ENCODE measurements around the gene MCTP1.

MCTP1 gene

DNA sequence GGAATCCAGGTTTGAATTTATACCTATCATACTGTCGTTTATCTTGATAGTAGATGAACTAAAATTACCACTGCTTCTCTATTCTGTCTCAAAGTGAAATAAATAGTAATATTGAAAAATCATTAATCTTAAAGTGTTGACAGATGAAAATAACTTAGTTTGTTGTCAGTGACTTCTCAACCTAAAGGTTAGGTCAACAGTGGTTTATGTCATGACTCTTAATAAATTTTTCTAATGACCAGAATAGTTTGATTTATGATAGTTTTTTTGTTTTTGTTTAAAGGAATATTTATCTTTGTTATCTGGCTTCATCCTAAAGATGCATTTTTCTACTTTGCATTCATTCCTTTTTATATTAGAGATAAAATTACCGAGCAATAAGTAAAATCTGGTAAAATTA, 585.3 kb downstream of the MCTP1 start:
- DNase-seq (ENCODE audit: low spot score): no peak

DNA sequence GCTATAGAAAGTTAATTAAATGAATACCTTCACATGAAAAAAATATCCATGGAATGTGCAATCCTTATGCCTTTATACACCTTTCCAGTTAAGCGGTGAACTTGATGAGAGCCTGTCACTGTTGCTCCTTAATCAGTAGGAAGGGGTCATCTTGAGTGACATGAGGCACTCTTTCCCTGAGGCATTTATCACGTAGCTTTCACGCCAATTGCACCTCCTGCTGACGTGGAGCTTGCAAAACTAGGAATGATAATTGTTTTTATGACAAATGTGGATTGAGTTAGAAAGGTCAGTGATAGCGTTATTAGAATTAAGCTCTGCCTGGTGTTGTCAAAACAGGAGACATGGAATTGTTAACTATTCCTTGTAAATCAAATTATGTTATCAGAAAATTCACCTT, 586.7 kb downstream of the MCTP1 start:
- no peak for DNase-seq (ENCODE audit: low spot score)

DNA sequence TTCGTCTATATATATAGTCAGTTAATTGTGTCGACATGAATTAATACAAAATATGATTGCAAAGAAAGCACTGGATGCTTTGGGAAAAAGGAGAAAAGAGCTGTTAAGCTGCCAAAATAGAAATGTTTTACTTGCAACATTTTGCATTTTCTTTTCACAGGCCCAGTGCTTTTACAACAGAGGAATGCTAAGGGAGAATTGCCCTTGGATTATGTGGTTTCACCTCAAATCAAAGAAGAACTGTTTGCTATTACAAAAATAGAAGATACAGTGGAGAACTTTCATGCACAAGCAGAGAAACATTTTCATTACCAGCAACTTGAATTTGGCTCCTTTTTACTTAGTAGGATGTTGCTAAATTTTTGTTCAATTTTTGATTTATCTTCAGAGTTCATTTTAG, 590.2 kb downstream of the MCTP1 start:
- no peak for DNase-seq (ENCODE audit: low spot score)

DNA sequence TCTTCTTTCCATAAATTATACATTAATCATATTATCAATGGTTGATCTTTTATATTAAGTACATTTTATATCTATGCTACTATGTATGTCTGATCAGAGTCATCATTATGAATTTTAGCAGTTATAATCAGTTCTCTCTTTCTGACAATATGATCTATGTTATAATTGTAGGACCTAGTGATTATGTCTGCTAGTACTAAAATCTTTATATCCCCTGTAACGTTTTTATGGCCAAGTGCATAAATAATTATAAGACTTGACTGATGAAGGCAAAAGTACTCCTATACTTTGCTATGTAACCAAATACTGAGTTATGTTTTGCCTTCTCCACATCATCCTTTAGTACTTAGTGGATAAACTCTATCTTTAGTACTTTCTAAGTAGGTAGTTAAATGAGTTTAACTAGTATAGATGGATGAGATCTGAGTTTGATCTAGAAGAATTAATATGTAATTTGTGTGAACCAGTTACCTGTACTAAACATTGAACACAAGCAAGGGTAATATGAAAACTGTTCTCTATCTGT, 591.0 kb downstream of the MCTP1 start:
- no peak for DNase-seq (ENCODE audit: low spot score)

DNA sequence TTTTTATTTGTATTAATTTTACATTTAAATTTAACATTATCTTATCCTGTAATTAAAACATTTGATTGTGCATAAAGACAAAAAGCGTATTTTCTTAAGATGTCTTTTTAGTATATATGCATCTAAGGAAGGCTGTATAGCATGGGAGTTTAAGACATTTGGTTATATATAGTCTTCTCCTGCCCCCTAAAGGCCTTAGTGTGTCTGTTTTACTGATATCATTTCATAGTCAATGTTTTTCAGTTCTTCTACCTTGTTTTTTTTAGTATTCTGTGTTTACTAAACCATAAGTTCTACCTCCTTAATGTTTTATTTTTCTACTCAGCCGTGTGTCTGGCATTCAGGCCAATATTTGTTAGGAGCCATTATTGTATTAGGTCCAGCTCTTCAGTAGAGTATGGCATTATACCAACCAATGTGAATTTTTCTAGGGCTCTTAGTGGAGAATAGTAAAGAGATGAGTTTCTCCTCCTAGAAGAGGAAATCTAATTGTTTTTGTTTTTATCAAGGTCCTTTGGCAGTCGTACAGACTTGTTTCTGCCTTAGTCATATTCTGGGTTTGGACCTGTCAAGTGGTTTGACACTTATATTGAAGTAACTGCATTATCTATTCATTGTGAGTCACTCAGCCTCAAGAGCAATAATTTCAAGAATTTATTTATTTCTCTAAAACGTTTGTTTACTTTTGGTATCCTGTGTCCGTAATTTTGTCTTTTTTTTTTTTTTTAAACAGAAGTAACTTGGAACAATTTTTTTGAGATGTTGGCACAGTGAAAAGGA, 591.7 kb downstream of the MCTP1 start:
- DNase-seq (ENCODE audit: low spot score): peak; percentile 32

DNA sequence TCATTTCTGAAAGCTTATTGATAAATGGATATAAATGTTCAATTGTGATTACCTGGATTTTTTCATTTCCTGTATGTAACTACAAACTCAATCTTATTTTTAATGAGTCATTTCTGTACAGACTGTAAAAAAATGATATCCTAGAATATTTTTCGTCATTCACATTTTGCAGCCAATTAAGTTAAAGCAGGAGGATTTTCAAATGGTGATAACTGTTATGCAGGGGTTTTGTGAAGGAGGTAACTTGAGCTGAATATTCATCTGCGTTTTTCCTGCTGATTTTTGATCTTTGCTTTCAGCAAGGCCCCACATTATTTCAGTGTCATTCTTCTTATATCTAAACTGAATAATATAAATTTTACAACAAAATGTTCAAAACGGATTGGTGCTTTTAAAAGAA, 592.3 kb downstream of the MCTP1 start:
- DNase-seq (ENCODE audit: low spot score): no peak

DNA sequence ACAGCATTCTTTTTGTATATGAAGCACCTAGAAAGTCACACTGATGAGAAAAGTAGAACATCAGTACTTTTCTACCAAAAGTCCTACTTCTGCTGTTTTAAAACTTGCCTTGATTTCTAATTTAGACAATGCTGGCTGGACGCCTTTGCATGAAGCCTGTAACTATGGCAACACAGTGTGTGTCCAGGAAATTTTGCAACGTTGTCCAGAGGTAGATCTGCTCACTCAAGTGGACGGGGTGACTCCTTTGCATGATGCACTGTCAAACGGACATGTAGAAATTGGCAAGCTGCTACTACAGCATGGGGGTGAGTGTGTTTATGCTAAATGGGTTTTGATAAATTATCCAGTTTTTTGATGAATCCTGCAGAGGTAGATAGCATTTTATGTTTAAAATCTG, 592.9 kb downstream of the MCTP1 start:
- no peak for DNase-seq (ENCODE audit: low spot score)

DNA sequence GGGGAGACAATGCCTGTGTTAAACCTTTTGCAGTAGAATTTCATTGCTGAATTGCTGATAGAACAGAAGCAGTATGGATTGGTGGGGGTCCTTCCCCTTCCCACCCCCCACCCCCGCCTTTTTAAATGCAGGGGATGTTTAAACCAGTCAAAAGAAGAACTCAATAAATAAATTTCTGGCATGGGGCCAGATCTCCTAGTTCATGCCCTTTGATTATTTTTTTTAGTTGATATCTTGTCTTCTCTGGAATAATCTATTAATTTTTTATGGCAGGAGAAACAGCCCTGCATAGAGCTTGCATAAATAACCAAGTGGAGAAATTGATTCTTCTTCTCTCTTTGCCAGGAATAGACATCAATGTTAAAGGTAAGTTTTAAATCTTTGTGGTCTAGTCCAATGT, 593.6 kb downstream of the MCTP1 start:
- no peak for DNase-seq (ENCODE audit: low spot score)

DNA sequence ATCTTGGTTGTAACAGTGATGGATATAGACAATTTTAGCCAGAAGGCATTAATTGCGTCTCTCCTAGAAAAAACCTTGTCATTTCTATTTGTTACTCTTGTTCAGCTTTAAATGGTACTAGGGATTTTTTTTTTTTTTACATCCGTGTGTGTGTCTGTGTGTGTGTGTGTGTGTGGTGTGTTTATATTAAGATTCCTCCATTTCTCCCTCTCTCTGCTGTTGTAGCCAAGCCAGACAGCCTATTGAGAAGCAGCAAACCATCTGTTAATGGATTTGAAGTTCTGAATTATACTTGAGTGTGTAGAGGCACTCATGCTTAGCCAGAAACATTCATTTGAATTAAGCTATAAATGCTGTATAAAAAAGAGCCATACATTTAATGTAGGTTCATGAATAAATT, 594.1 kb downstream of the MCTP1 start:
- no peak for DNase-seq (ENCODE audit: low spot score)

DNA sequence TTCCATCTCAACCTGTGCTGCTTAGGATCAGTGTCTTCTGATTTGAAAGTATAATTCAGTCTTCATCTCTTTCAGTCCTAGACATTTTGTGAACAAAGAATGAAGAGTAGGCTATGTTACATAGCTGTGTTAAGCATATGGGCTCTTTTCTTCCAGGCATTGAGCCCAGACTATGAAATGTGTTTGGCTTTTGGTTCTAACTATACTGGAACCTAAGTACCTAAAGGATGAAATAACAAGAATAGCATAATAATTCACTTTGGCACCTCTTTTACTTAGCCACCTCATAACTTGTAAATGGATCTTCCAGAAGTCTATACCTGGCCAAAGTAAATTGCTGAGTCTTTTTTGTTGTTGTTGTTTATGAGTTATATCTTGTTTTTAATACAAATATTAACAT, 595.0 kb downstream of the MCTP1 start:
- no peak for DNase-seq (ENCODE audit: low spot score)

DNA sequence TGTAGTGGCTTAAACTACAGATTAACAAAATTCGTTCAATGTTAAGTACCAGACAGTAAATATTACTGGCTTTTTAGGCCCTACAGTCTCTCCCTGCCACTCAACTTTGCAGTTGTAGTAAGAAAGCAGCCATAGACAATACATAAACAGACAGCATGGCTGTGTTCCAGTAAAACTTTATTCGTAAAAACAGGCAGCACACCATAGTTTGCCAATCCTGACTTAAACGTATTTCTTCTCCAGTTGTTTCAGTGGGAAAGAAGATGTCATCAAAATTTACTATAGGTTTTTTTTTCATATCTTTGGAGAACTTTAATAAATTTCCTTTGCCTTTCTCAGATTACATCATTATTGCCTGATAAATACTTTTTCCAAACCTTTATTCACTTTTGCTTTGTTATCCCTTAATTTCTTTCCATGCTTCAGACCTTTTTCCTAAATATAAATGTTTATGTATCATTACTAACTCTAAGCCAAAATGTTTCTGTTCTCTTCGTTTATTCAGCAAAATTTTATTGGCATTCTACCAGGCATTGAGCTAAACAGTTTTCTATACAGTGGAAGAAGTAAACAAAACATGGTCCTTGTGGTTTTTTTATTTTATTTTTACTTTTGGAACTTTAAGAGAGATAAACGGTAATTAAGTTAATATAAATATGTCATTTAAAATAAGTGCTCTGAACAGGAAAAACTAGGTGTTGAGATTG, 601.9 kb downstream of the MCTP1 start:
- DNase-seq (ENCODE audit: low spot score): no peak

DNA sequence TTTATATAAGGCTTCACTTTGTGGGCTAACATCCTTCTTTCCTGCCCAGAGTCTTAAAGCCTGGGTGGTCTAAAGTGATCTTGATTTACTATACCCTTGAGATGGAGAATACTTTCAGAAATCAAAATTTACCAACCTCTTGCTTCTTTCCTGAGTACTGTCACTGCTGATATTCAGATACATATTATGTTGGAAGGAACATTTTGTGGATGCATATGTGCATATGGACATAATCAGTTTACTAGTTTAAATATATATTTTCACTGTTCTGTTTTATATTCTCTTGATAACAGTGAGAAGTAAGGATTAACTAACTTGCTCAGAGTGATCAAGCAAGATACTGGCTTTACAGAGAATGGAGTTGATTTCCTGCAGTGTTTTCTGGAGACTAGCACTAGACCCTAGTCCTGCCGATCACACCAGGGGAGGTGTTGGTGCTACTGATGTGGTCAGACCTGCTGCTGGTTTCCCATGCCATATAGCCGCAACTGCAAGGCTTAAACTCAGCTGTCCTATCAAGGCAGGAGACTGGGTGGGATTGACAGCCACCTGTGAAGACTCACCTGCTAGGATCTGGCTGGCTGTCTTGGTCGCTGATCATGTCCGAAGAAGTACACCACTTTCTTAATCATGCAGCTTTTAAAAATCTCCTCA, 608.8 kb downstream of the MCTP1 start:
- DNase-seq (ENCODE audit: low spot score): no peak

DNA sequence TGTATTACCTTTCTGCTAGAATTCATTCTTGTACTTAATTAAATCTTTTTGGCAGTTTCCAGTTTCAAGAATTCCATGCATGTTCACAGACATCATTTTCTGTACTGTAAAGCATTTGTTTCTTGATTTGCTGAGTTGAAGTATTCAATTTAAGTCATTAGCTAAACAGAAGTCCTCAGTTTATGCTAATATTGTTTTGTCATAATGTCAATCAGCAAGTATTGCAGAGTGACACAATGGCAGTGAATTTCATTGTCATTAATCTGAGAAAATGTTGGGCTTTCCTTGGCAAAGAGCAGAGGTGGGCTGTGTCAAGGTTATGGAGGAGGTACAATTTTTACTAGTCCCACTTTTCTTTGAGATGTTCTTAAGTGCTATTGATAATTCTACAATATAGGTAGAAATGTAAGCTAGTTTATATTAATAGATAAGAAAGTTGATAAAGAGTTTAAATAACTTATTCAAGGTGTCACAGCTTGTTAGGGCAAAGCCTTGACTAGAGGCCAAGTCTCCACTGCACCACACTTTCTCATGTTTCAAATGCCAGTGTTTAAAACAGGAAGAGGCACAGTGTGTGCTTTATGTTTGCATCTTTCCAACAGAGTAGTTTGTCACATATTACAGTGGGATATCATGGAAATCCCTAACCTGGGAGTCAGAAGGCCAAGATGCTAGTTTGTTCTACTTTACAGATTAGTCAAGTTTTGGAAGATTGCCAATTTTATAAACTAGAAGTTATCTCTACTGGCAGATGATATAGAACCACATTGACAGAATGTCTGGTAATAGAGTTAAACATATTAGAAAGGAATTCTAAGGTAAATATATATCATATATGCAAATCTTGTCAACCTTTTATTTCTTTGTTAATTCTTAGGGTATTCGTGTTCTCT, 610.2 kb downstream of the MCTP1 start:
- DNase-seq (ENCODE audit: low spot score): no peak

DNA sequence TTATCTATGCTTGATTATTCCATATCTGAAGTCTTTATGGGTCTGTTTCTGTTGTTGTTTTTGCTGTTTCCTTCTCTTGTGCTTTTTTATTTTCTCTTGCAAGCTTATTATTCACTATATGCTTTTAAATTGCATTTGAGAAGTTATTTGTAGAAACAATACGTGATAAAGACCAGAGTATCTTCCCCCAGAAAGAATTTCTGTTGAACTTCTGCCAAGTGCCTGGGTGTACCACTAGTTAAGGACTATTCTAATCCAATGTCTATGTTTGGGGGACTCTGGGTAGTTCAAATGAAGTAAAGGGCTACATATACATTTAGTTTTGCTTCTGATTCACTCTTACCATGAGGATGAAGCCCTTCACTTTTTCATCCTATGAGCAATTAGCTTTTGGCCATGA, 612.1 kb downstream of the MCTP1 start:
- DNase-seq (ENCODE audit: low spot score): no peak

DNA sequence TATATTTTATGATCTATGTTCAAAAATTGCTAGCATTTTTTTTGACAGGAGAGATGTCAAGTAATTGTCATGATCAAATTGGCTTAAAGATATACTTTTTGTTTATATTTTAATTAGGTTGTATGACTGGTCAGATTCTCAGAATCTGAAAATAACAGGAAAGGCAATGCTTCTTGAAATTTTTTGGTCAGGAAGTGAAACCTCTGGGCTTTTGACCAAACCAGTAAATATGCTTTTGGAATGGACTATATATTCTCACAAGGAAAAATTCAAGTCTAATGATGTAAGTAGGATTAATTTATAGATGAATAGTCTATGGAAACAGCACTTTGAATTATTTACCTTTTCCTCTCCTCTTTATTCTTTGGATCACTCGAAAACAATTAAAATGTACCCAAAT, 614.2 kb downstream of the MCTP1 start:
- DNase-seq (ENCODE audit: low spot score): no peak

DNA sequence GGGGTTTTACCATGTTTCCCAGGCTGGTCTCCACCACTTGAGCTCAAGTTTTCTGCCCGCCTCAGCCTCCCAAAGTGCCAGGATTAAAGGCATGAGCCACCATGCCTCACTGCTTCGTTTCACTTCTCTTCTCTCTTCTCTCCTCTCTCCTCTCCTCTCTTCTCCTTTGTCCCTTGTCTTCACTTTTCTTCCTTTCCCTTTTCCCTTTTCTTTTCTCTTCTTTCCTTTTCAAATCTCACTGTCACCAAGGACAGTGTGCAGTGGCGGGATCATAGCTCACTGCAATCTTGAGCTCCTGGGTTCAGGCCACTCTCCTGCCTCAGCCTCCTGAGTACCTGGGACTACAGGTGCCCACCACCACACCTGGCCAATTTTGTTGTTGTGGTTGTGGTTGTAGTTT, 617.0 kb downstream of the MCTP1 start:
- no peak for DNase-seq (ENCODE audit: low spot score)

DNA sequence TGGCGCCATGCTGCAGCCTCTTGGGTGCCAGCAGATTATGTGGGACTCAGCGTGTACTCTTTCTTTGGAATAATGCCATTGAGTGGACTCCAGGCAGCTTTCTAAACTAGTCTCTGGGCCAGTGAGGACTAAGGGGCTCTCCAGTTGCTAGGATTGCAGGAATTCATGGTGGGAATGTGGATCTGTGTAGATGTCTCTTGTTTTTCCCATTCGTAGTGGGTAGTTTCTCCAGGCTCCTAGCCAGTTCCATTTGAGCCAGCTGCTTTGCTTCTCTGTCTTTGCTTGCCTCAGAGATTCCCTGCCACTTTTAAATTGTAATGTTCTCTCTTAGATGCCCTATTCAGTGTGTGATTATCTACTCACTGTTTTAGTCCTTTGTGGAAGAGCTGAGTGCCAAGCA, 623.8 kb downstream of the MCTP1 start:
- no peak for DNase-seq (ENCODE audit: low spot score)

DNA sequence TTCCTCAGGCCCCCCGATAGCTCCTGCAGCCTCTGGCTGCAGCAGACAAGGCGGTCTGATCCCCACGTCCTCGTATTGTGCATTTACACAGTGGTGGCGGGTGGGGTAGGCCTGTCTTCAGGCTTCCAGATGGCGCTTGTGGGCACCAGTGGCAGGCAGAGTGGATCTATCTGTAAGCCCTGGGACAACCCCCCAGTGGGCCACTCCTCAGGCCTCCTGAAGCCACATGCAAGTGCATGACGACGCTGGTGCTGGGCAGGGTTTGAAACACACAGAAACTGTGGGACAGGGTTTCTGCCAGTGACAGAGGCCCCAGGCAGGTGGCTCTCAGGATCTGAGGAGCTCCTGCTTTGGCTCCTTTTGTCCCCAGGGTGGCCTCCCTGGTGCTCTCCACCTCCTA, 624.4 kb downstream of the MCTP1 start:
- no peak for DNase-seq (ENCODE audit: low spot score)

DNA sequence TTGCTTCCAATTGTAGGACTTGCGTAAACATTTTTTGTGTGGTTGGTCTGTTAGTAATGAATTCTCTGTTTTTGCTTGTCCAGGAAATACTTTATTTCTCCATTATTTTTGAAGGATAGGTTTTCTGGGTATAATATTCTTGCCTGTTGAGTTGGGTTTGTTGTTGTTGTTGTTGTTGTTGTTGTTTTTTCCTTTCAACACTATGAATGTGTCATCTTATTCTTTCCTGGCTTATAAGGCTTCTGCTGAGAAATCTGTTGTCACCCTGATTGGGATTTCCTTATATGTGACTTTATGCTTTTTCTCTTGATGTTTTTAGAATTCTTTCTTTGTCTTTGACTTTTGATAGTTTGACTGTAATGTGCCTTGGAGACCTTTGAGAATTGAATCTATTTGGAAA, 626.6 kb downstream of the MCTP1 start:
- no peak for DNase-seq (ENCODE audit: low spot score)
